IPS-18a (cell line): ENCODE results near the gene GFI1B.
"Not testable (repeated sequence)": the region's sequence is repeated elsewhere in the genome, so short reads cannot be mapped to it uniquely, and the experiment has no call there.

Experiments used
- H3K27ac ChIP-seq: one replicate; pipeline ENCODE4 v1.5.1; 2013; ENCODE audit warnings: low read length
- H3K27me3 ChIP-seq: one replicate; pipeline ENCODE4 v1.6.1; 2013; ENCODE audit warnings: mild to moderate bottlenecking, low read length; ENCODE audit not compliant: control insufficient read depth, insufficient read depth
- H3K36me3 ChIP-seq: one replicate; pipeline ENCODE4 v1.6.1; 2013; ENCODE audit warnings: low read depth, low read length; ENCODE audit not compliant: control insufficient read depth
- H3K4me1 ChIP-seq: one replicate; pipeline ENCODE4 v1.6.1; 2013; ENCODE audit warnings: low read depth, low read length; ENCODE audit not compliant: control insufficient read depth
- H3K4me3 ChIP-seq: one replicate; pipeline ENCODE4 v1.5.1; 2013; ENCODE audit warnings: low read length
- H3K9ac ChIP-seq: one replicate; pipeline ENCODE4 v1.6.1; 2013; ENCODE audit warnings: mild to moderate bottlenecking, low read length, moderate library complexity
- H3K9me3 ChIP-seq: one replicate; pipeline ENCODE4 v1.6.1; 2013; ENCODE audit warnings: low read depth, low read length; ENCODE audit not compliant: control insufficient read depth

Gene GFI1B

GRCh38 chr9:133027134-133027533 lies 48.6 kb downstream of the GFI1B start:
- Histone ChIP-seq H3K27me3 (peaks cover 8% of the 10 kb centered on the region), H3K36me3 (no peaks in the 10 kb centered on the region), H3K9ac (no peak overlapping the region), H3K9me3 (no peaks in the 10 kb centered on the region), H3K27ac (no peak overlapping the region), H3K4me1 (peaks cover 3% of the 10 kb centered on the region), H3K4me3 (no peak overlapping the region)

GRCh38 chr9:133028221-133028620 lies 49.7 kb downstream of the GFI1B start:
- Histone ChIP-seq H3K4me3 (no peak overlapping the region), H3K27ac (no peak overlapping the region), H3K9ac (no peak overlapping the region), H3K36me3 (peaks cover 4% of the 10 kb centered on the region), H3K9me3 (no peaks in the 10 kb centered on the region), H3K27me3 (peaks cover 8% of the 10 kb centered on the region), H3K4me1 (peaks cover 7% of the 10 kb centered on the region)

- H3K4me1 ChIP-seq: peaks cover 7% of the 10 kb centered on the region
- H3K27ac ChIP-seq: peak overlapping the region; percentile 14
- H3K27me3 ChIP-seq: peaks cover 8% of the 10 kb centered on the region
- H3K4me3 ChIP-seq: peak overlapping the region; percentile 98
- peak overlapping the region; percentile 95 for H3K9ac ChIP-seq
- H3K9me3 ChIP-seq: no peaks in the 10 kb centered on the region
- peaks cover 4% of the 10 kb centered on the region for H3K36me3 ChIP-seq
These were observed 51.5 kb downstream of the GFI1B start for GRCh38 chr9:133029994-133030316.

- H3K4me3 ChIP-seq: peak within 1 kb of the TSS; percentile 98
- H3K4me1 ChIP-seq: peaks cover 7% of the 10 kb centered on the region
- H3K27me3 ChIP-seq: peaks cover 8% of the 10 kb centered on the region
- peak within 1 kb of the TSS; percentile 91 for H3K27ac ChIP-seq
- H3K9ac ChIP-seq: peak within 1 kb of the TSS; percentile 95
- peaks cover 4% of the 10 kb centered on the region for H3K36me3 ChIP-seq
- no peaks in the 10 kb centered on the region for H3K9me3 ChIP-seq
These were observed 52.0 kb downstream of the GFI1B start, which contains the start of gene GTF3C5 for GRCh38 chr9:133030317-133031129. GTF3C5 (plus strand) TSS chr9:133030997; CDS start chr9:133031012, 15 bp downstream.

- Histone ChIP-seq H3K4me1 (peaks cover 7% of the 10 kb centered on the region), H3K36me3 (peaks cover 4% of the 10 kb centered on the region), H3K9me3 (no peaks in the 10 kb centered on the region), H3K9ac (peak overlapping the region; percentile 95), H3K27ac (peak overlapping the region; percentile 91), H3K27me3 (peaks cover 5% of the 10 kb centered on the region), H3K4me3 (peak overlapping the region; percentile 98)
These were observed 52.6 kb downstream of the GFI1B start for GRCh38 chr9:133031130-133031422.

- H3K9me3 ChIP-seq: no peaks in the 10 kb centered on the region
- H3K27ac ChIP-seq: no peak overlapping the region
- H3K36me3 ChIP-seq: peaks cover 4% of the 10 kb centered on the region
- H3K27me3 ChIP-seq: peaks cover under 1% of the 10 kb centered on the region
- H3K9ac ChIP-seq: peak overlapping the region; percentile 95
- peaks cover 7% of the 10 kb centered on the region for H3K4me1 ChIP-seq
- peak overlapping the region; percentile 98 for H3K4me3 ChIP-seq
These were observed 53.0 kb downstream of the GFI1B start for GRCh38 chr9:133031496-133031911.

GRCh38 chr9:133032171-133032570 lies 53.7 kb downstream of the GFI1B start:
- Histone ChIP-seq H3K27ac (no peak overlapping the region), H3K36me3 (peaks cover 4% of the 10 kb centered on the region), H3K4me3 (peak overlapping the region; percentile 98), H3K9ac (no peak overlapping the region), H3K4me1 (peaks cover 7% of the 10 kb centered on the region), H3K9me3 (no peaks in the 10 kb centered on the region), H3K27me3 (no peaks in the 10 kb centered on the region)

GRCh38 chr9:133035669-133036068 lies 57.2 kb downstream of the GFI1B start:
- H3K27me3 ChIP-seq: no peaks in the 10 kb centered on the region
- H3K36me3 ChIP-seq: peaks cover 4% of the 10 kb centered on the region
- no peak overlapping the region for H3K27ac ChIP-seq
- H3K4me1 ChIP-seq: peaks cover 7% of the 10 kb centered on the region
- no peaks in the 10 kb centered on the region for H3K9me3 ChIP-seq
- no peak overlapping the region for H3K9ac ChIP-seq
- H3K4me3 ChIP-seq: no peak overlapping the region

GRCh38 chr9:133037775-133038515 lies 59.5 kb downstream of the GFI1B start:
- H3K9ac ChIP-seq: no peak overlapping the region
- H3K4me1 ChIP-seq: no peaks in the 10 kb centered on the region
- no peak overlapping the region for H3K27ac ChIP-seq
- no peaks in the 10 kb centered on the region for H3K27me3 ChIP-seq
- no peaks in the 10 kb centered on the region for H3K9me3 ChIP-seq
- H3K36me3 ChIP-seq: peaks cover 11% of the 10 kb centered on the region
- no peak overlapping the region for H3K4me3 ChIP-seq

GRCh38 chr9:133040892-133041479 lies 62.5 kb downstream of the GFI1B start:
- not testable (repeated sequence) for H3K9ac ChIP-seq, H3K27ac ChIP-seq, H3K27me3 ChIP-seq, H3K4me1 ChIP-seq, H3K4me3 ChIP-seq, H3K9me3 ChIP-seq
- peaks cover 34% of the 10 kb centered on the region for H3K36me3 ChIP-seq
